SW480 (cell line): ENCODE measurements around the gene TMED10.
"Not testable (repeated sequence)": the region's sequence is repeated elsewhere in the genome, so short reads cannot be mapped to it uniquely, and the experiment has no call there.

Source experiments
- DNase-seq: peaks from one replicate; pipeline ENCODE4 v3.0.0-alpha.2; 2016; ENCODE audit warnings: low spot score

Gene TMED10

DNA sequence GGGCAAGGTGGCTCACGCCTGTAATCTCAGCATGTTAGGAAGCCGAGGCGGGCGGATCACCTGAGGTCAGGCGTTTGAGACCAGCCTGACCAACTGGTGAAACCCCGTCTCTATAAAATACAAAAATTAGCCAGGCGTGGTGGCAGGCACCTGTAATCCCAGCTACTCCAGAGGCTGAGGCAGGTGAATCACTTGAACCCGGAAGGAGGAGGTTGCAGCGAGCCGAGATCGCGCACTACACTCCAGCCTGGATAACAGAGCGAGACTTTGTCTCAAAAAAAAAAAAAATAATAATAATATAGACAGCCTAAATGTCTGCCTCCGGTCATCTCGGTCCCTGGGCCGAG, 49.0 kb downstream of the TMED10 start:
- DNase-seq, result not testable (repeated sequence)

DNA sequence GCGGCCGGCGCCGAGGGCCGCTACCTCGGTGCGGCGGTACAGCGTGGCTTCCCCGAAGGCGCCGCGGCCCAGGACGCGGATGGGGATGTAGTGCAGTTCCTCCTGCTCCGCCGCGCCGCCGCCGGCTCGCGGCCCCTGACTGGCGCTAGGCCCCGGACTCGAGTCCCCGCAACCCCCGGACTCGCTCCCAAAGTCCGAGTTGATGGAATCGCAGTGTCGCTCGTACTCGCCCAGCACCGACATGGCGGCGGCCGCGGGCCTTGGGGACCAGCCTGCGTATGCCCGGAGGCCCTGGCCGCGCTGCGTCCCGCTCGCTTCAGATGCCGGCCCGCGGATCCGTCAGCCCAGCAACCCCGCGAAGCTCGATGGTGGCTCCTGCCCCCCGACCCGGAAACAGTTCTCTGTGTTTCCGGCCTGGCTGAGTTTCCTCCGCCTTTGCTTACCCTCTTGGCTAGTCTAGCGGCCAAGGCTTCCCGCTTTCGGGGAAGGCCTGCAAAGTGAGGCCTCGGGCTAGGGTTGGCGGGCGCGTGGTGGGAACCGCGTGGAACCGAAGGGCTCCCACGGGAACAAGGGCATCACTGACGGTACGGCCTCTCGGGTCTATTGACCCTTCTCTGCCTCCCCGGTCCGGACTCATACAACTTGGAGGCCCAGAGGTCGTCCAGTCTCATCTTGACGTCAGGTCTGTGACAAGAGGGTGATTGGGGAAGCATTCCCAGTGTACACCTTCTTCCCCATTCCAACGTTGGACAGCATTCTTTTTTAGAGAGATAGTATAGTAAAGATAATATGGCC, 49.5 kb downstream of the TMED10 start, which contains the start of gene NEK9:
Gene NEK9, minus strand, starts transcription at position 370 of the 795 bp plus-strand sequence. Its CDS starts 127 bp downstream, at position 243.
- DNase-seq, result peak; percentile 93

DNA sequence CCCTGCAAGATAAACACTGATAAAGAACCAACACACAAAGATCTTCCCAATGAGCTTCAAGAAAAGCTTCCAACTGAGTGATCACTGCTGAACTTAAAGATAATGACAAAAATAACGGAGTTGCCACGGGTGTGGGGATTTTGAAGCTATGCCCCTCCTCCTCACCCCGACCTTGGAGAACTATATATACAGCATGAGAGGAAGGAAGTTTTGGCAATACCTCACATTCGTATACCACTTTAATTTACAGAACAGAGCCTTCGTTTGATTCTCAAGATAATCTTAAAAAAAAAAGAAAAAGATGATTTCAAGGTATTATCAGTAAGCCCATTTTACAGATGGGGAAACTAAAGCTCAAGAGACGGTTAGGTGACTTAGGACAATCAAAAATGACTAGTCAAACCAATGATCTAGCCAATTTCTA, 50.3 kb downstream of the TMED10 start:
- DNase-seq, result no peak

GRCh38 chr14:75125617-75126016, 50.8 kb downstream of the TMED10 start:
- no peak for DNase-seq

DNA sequence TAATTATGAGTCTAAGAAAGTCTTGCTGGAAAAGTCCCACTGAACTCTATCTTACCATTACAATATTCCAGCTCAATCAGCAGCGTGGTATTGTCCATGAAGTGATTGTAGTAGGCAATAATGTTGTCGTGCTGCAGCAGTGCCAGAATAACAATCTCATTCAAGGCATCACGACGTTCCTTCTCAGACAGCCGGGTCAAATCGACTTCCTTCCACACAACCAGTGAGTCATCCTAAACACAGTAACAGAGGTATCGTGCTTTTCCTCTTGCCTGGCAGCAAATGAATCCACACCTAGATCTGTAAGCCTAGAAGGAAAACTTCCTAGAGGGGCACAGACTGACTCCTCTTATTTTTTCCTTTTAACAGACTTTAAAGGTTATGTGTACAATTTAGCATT, 52.4 kb downstream of the TMED10 start:
- no peak for DNase-seq

GRCh38 chr14:75121552-75121951, 54.9 kb downstream of the TMED10 start:
- DNase-seq, result no peak

DNA sequence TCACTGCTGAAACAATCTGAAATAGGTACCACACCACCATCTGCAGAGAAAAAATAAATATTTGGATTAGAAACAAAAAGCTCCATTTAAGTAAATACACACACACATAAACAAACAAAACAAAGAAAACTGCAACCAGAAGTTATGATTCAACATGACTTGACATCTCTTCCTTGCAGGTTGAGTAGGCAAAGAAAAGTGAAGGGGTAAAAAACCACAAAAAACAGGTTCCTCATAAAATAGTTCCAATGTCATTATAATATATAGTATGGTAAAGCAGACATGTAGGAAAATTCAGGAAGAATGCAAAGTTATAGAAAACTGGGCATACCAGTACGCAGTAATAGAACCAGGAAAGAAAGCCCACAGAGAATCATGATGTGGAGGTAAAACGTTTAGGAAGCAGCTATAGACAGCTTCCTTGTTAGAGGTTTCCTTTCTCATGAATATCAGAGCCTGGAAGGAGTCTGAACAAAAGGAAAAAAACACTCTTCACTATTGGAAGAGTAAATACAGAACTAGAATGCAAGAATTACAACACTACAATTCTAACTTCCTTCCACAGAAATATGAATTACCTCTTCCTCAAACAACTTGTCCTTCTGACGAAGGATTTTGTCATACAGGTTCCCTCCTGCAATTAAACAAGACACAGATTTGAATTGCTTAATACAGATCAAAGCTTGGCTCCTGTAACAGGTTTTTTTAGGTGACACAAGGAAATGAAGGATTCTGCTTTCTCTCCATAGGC, 55.7 kb downstream of the TMED10 start:
- no peak for DNase-seq

DNA sequence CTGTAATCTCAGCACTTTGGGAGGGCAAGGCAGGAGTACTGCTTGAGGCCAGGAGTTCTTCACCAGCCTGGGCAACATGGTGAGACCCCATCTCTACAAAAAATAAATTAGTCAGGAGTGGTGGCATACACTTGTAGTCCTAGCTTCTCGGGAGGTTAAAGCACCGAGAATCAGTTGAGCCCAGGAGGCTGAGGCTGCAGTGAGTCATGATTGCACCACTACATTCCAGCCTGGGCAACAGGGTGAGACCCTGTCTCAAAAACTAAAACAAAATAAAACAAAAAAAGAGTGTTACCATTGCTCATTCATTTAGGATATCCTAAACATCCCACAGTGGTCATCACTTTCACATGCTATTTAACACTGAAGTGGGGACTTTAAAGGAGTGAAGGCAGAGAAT, 57.4 kb downstream of the TMED10 start:
- DNase-seq, result no peak

DNA sequence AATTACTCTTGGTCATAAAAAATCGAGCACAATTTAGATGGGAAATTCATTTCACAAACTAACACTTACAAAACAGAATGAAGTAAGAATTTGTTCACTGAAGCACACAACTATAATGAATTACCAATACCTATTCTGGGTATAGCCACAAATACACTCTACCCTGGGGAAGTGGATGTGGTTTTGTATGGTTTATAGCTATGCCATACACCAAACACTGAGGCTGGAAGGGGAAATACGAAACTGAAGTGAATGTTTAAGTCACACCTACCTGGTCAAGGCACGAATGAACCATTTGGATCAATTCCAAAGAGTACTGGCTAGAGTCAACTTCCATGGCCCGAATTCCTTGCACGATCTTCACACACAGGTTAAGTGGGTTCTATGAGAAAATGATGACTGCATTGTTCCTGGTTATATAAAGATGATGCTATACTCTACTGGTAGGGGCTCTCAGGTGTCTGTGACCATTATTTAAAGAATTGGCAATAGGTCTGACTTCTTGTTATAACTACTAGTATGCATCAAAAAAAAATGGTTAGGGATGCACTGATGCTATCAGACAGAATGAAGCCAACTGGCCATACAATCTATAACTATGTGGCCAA, 62.4 kb downstream of the TMED10 start:
- no peak for DNase-seq

DNA sequence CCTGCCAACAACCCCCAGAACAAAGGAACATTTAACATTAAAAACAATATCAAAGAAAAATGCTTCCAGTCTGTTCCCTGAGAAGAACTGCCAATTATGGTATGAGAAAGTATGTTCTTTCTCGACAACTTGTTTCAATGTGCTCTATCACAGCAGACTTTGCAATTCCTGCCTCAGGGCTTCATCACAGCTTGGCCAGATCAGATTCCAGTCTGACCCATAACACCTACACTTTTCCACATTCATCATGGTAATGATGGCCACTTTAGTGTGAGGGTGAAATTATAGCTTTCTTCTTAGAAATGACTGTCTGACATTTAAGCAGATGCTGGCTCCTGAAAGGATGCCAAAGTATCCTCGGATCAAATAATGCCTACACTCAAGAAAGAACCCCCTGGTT, 66.5 kb downstream of the TMED10 start:
- DNase-seq, result no peak

DNA sequence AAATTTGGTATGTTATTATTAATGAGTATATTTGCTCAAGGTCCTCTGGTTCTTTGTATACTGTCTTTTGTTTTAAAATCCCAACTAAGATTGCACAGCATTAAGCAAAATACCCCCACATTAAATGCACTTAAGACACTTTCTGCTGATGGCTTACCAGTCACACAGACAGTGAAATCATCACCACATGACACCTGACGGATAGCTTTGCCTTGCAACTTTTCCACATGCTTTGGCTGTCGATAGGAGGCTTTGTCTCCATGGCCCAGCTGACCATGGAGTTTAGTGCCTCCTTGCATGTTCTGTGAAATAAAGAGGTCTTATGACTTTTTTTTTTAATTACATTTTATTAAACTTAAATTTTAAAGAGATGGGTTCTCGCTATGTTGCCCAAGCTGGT, 69.2 kb downstream of the TMED10 start:
- no peak for DNase-seq

GRCh38 chr14:75101491-75101890, 74.9 kb downstream of the TMED10 start:
- DNase-seq, result no peak

GRCh38 chr14:75098682-75099081, 77.7 kb downstream of the TMED10 start:
- no peak for DNase-seq

GRCh38 chr14:75098212-75098611, 78.2 kb downstream of the TMED10 start:
- no peak for DNase-seq

GRCh38 chr14:75096959-75097358, 79.5 kb downstream of the TMED10 start:
- no peak for DNase-seq

GRCh38 chr14:75095690-75096089, 80.7 kb downstream of the TMED10 start:
- no peak for DNase-seq

- DNase-seq, result no peak
These were observed 81.5 kb downstream of the TMED10 start for GRCh38 chr14:75094896-75095295.

DNA sequence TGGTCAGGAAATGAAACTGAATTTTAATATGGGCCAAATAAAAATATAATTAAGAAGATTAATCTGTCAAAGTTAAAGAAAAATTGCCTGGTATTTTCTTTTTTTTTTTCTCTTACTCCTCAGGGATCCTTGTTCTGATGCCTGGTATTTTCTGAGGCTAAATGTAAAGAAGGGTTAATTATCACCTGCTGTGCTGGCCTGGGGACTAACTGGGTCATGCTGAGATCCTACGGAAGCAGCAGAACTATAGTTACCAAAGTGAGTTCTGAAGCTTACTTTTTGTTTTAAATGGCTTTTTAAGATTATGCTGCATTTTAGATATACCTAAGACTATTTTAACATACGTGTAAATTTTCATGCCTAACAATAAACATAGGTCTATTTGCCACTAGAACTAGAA, 83.7 kb downstream of the TMED10 start:
- DNase-seq, result no peak

DNA sequence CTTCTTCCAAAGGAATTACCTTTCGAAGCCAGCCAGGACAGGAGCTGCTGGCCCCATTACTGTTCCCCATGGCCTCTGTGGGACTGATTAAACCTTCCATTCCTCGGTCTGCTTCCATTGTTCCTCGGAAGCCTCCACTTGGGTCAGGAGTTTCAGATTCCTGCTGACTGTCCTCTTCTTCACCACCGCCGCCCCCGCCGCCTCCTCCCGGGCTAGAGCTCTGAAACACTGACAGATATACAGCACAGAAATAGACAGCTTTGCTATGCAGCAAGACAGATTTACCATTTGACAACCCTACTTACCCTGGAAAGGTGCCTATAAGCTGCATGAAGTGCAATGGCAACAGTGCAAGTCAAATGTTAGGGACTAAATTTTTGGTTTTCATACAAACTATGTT, 85.2 kb downstream of the TMED10 start:
- DNase-seq, result no peak

GRCh38 chr14:75090353-75090752, 86.1 kb downstream of the TMED10 start:
- no peak for DNase-seq

GRCh38 chr14:75088566-75089373, 87.6 kb downstream of the TMED10 start:
- DNase-seq, result peak; percentile 68

GRCh38 chr14:75088153-75088552, 88.3 kb downstream of the TMED10 start:
- DNase-seq, result no peak
